Left forelimb (tissue), 1 donor: ENCODE measurements around the gene PCDHGB6.
"Not testable (repeated sequence)": the region's sequence is repeated elsewhere in the genome, so short reads cannot be mapped to it uniquely, and the experiment has no call there.

Experiments
- DNase-seq: peaks from one replicate; pipeline ENCODE4 v3.0.0-alpha.2; 2018; ENCODE audit warnings: low spot score

The PCDHGB6 gene

GRCh38 chr5:141407790-141408505, at the start of gene PCDHGB6:
Gene PCDHGB6, plus strand, starts transcription at chr5:141408021. Its CDS starts 182 bp downstream, at chr5:141408203.
- not testable (repeated sequence) for DNase-seq

GRCh38 chr5:141359790-141360426, 47.9 kb upstream of the PCDHGB6 start, which contains the start of gene PCDHGB2:
Gene PCDHGB2, plus strand, starts transcription at chr5:141359994. Its CDS starts 142 bp downstream, at chr5:141360136.
- no peak for DNase-seq

DNA sequence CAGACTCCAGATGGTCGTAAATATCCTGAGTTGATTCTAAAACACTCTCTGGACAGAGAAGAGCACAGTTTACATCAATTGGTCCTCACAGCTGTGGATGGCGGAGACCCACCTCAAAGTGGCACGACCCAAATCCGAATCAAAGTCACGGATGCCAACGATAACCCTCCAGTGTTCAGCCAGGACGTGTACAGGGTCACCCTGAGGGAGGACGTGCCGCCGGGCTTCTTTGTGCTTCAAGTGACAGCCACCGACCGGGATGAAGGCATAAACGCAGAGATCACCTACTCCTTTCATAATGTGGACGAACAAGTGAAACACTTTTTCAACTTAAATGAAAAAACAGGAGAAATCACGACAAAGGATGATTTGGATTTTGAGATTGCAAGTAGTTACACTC, 47.1 kb upstream of the PCDHGB6 start:
- no peak for DNase-seq

DNA sequence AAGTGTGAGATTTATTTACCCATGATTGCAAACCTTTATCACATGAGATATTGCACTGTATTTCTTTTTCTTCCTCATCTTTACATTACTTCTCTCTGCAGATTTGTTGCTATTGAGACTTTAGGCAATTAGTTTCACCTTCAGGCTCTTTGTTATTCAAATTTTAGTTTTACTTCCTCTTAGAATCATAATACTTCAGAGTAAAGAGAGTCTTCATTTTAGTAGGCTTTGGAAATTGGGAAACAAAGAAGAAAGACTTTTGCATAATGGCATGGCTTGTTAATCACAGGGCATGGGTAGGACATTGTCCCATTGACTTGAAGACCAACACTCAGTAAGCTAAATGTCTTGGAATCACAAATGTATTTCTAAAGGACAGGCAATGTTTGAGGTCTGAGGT, 45.1 kb upstream of the PCDHGB6 start:
- no peak for DNase-seq

- no peak for DNase-seq
Observed at GRCh38 chr5:141363952-141364660, 43.7 kb upstream of the PCDHGB6 start, which contains the start of gene PCDHGA5. Gene PCDHGA5, plus strand, starts transcription at chr5:141364162. Its CDS starts 169 bp downstream, at chr5:141364331.

DNA sequence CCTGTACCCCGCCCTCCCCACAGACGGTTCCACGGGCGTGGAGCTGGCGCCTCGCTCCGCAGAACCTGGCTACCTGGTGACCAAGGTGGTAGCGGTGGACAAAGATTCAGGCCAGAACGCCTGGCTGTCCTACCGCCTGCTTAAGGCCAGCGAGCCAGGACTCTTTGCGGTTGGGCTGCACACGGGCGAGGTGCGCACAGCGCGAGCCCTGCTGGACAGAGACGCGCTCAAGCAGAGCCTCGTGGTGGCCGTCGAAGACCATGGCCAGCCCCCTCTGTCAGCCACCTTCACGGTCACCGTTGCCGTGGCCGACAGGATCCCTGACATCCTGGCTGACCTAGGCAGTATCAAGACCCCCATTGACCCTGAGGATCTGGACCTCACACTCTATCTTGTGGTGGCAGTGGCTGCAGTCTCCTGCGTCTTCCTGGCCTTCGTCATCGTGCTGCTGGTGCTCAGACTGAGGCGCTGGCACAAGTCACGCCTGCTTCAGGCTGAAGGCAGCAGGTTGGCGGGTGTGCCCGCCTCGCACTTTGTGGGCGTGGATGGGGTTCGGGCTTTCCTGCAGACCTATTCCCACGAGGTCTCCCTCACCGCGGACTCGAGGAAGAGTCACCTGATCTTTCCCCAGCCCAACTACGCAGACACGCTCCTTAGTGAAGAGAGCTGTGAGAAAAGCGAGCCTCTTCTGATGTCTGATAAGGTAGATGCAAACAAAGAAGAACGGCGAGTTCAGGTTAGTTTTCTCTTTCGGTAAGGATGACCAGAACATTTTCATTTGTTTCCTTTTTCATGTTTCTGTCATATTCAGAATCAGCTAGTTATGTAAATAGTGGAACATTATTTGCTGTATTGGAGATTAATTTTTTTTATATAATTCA, 41.6 kb upstream of the PCDHGB6 start:
- no peak for DNase-seq

DNA sequence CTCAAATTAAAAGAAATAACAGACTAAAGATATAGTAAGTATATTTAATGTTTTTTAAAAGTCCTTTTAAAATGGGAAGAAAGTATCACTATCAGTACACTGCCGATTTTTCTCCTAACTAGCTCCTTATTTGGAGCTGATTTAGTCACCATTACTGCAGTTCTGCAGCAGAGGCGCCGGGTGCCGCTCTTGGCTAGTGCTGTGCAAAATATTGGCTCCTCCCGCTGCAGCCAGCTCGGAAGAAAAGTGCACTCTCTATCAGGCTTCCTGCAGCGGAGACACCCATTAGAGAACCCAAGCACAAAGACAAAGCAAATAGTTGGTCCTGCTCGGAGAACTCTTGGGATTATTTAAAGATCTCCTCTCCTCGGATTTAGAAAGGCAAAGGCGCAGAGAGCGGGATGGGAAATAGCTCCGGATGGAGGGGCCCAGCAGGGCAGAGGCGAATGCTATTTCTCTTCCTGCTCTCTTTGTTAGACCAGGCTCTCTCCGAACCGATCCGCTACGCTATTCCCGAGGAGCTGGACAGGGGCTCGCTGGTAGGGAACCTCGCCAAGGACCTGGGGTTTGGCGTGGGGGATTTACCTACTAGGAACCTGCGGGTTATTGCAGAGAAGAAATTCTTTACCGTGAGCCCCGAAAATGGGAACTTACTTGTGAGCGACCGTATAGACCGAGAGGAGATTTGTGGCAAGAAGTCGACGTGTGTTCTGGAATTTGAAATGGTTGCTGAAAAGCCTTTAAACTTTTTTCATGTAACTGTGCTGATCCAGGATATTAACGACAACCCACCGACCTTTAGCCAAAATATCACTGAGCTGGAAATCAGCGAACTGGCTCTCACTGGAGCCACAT, 37.6 kb upstream of the PCDHGB6 start, which contains the start of gene PCDHGB3:
Gene PCDHGB3, plus strand, starts transcription at position 249 of the 855 bp plus-strand sequence. Its CDS starts 153 bp downstream, at position 402.
- DNase-seq: no peak

GRCh38 chr5:141371572-141372475, 36.0 kb upstream of the PCDHGB6 start:
- no peak for DNase-seq

GRCh38 chr5:141373673-141374317, 34.0 kb upstream of the PCDHGB6 start, which contains the start of gene PCDHGA6:
Gene PCDHGA6, plus strand, starts transcription at chr5:141373891. Its CDS starts 193 bp downstream, at chr5:141374084.
- no peak for DNase-seq

- DNase-seq: no peak
Observed at GRCh38 chr5:141374627-141375026, 33.2 kb upstream of the PCDHGB6 start.

DNA sequence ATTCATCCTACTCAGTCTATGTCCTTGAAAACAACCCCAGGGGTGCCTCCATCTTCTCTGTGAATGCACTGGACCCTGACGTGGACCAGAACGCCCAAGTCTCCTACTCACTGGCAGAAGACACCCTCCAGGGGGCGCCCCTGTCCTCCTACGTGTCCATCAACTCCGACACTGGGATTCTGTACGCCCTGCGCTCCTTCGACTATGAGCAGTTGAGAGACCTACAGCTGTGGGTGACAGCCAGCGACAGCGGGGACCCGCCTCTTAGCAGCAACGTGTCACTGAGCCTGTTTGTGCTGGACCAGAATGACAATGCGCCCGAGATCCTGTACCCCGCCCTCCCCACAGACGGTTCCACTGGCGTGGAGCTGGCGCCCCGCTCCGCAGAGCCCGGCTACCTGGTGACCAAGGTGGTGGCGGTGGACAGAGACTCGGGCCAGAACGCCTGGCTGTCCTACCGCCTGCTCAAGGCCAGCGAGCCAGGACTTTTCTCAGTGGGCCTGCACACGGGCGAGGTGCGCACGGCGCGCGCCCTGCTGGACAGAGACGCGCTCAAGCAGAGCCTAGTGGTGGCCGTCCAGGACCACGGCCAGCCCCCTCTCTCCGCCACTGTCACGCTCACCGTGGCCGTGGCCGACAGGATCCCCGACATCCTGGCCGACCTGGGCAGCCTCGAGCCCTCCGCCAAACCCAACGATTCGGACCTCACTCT, 32.2 kb upstream of the PCDHGB6 start:
- DNase-seq: not testable (repeated sequence)

- no peak for DNase-seq
Observed at GRCh38 chr5:141382469-141383294, 25.1 kb upstream of the PCDHGB6 start, which contains the start of gene PCDHGA7. Gene PCDHGA7, plus strand, starts transcription at chr5:141382742. Its CDS starts 158 bp downstream, at chr5:141382900.

- no peak for DNase-seq
Observed at GRCh38 chr5:141383345-141383744, 24.5 kb upstream of the PCDHGB6 start.

GRCh38 chr5:141384471-141385267, 23.2 kb upstream of the PCDHGB6 start:
- DNase-seq: no peak

- not testable (repeated sequence) for DNase-seq
Observed at GRCh38 chr5:141387557-141388311, 20.1 kb upstream of the PCDHGB6 start, which contains the start of gene PCDHGB4. Gene PCDHGB4, plus strand, starts transcription at chr5:141387698. Its CDS starts 187 bp downstream, at chr5:141387885.
